ENCODE measurements around the gene SLF1.
"Not testable (repeated sequence)": the region's sequence is repeated elsewhere in the genome, so short reads cannot be mapped to it uniquely, and the experiment has no call there.

Gene SLF1

DNA sequence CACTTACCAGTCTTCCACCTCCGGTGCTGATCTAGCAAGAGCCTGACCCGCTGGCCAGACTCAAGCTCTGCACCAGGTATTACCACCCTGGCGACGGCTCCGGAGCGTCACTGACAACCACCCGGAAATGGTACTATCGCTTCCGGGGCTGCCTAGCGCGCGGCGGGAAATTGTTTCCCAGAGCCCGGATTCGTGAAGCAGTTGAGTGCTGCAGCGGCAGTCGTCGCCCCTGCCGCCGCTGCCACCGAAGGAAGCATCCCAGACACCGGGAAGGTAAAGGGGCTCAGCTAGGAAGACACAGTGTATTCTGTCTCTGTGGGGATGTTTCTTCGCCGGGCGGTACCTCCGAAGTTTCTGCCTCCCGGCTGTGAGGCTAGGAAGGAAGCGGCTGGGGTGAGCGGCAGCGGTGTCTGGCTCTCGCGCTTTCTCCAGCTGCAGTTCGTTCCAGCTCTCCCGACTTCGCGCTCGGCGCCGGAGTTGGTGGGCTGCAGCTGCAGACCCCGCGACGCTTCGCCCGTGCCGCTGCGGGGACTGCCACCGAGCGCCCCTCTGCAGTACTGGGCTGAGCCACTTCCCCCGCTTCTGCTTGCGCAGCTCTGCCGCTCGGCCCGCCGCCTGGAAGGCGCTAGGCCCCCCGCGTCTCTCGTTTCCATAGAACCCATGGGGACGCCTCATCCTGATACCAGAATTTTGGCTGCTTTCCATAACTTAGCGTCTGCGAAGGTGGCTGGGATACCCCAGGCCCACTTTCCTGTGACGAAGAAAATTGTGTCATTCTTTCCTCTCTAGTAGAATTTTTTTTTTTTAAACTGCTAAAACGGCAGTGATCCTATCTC is at the start of gene SLF1, which contains the start of gene KIAA0825:
Gene SLF1 (plus strand): TSS at position 177 of the 836 bp plus-strand sequence. CDS start 10,142 bp downstream, outside the sequence.
Gene KIAA0825 (minus strand): TSS at position 112 of the 836 bp plus-strand sequence. CDS start 81,478 bp downstream, outside the sequence.
- peak; percentile 72 for DNase-seq

DNA sequence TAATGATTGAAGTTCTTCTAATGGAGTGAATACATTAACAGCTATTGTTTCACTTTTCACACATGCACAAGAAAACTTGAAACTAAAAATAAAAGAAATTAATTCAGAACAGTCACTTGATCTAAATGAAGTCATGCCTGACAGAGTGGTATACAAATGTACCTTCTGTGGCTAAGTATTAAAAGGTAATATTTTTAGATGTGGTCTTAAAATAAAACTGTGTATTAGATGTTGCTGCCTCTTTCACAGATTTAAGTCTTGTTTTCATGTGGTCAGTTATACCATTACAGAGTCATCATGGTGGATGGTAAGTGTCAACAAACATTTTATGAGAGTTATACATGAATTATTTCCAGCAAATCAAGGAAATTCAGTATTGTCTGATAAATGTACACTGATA is 47.1 kb upstream of the SLF1 start:
- DNase-seq: no peak

DNA sequence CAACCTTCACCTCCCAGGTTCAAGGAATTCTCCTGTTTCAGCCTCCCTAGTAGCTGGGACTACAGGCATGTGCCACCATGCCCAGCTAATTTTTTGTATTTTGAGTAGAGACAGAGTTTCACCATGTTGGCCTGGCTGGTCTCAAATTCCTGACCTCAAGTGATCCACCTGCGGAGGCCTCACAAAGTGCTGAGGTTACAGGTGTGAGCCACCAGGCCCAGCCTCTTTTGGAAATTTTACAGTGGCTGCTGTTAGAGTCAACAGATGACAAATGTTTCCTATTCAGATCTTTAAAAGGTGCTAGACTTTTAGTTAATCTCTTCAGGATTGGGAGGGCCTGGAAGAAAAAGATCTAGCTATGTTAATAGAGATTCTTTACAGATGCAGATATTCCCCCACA is 45.1 kb upstream of the SLF1 start:
- DNase-seq: not testable (repeated sequence)

DNA sequence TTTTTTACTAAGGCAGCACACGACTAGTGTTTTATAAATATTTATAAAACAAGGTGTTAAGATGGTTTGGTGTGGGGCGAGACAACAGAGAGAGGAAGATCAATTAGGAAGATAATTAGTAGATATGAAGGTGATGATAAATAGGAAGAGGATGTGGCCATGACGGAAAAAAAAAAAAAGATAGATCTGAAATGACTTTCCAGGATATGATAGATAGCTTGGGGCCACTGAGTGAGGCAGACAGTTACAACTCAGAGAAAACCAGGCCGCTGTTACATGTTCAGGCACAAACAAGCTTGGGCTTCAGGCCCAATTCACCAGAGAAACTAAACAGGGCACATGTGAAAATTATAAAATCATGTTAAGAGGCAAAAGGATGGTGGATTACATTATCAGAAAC is 43.3 kb upstream of the SLF1 start:
- DNase-seq: no peak

DNA sequence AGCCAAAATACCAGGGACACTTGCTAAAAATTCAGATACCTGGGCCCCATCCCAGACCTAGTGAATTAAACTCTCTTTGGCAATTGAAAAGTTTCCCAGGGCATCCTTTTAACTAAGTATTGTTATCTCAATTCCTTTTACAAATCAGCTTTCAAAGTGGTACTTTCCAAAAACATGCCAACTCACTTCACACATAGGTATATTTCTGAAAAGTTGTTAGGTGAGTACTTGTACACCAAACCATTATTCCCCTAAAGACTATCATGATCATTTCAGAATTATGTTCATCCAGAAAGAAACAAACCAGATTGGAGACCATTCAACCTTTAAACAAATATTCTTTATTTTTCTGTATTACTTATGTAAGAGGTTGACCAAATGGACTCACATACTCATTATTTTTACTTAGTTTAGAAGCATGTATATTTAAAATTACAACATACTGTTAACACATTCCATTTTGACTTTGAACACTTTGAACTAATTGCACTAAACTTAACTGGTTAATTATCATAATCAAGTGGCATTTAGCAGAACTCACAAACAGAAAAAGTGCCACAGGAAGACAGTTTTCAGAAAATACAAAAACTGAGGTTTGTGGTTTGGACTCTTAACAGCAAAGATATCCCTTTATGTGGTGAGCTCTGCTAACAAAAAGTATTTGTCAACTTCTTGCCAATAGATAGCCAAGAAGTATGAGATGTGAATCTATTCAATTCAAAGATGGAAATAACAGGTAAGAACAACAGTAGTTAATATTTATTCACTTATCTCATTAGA is 40.8 kb upstream of the SLF1 start:
- DNase-seq: no peak

DNA sequence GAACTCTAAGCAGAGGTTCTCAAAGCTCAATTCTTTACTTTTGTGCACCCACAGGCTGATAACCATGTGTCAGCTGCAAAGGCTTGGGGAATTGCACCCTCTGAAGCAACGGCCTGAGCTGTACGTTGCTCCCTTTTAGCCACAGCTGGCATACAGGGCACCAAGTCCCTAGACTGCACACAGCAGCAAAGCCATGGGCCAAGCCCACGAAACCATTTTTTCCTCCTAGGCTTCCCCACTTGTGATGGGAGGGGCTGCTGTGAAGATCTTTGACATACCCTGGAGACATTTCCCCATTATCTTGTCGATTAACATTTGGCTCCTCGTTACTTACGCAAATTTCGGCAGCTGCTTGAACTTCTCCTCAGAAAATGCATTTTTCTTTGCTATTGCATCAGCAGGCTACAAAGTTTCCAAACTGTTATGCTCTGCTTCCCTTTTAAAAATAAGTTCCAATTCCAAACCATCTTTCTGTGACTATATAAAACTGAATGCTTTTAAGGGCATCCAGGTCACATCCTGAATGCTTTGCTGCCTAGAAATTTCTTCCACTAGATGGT is 23.1 kb upstream of the SLF1 start:
- DNase-seq: no peak

DNA sequence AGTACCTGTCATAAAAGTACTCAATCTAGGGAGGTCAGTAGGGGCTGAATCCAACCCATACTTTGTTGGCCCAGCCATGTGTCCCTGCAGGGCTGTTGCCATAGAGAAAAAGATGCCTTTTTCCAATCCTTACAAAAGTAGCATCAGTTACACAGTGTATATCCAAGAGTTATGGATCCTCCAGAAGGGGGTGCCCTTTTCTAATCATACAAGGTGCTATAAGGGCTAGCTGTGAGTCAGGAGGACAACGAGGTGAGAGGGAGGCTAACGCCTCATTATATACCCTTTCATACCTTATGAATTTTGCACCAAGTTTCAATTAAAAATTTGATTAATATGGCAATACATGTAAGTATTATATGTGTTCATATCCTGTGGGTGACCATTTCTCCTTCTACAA is 4.9 kb upstream of the SLF1 start:
- no peak for DNase-seq

DNA sequence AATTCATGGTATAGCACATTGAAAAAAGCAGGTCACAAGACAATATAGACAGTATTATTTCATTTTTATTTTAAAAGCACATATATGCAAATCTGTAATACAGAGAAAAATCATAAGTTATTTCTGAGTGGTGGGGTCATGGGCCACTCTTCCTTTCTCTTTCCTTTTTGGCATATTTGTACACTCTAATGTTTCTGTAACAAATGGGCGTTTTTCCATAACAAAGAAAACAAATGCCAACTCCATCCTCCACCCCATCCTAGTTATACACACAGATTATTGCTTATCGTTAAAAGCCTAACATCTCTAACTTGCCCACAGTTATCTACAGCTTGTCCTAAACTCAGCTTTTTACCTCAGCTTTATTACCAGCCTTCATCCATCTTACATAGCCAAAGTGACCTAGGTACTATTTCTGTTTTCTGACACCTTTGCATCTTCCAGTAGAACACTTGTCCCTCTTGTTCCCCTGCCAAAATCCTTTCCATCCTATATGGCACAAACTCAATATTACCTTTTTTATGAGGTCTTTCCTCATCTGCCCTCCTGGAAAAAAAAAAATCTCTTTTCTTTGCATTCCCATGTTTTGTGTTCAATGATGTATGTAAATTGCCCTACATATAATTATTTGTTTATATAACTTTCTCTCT is 4.2 kb upstream of the SLF1 start:
- no peak for DNase-seq

DNA sequence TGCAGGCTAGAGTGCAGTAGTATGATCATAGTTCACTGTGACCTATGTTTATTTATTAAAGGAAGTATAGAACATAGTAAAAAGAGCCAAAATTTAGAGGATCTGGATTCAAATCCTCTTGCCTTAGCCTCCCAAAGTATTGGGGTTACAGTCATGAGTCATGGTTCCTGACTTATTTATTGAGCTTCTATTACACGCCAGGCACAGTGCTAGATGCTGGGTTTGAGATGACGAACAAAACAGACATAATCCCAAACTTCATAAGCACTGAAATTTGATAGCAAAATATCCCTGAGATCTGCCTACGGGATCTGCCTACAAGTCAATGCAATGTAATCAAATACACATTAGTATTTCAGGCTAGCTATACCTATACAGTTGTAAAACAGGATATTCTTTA is 2.6 kb upstream of the SLF1 start:
- DNase-seq: no peak

DNA sequence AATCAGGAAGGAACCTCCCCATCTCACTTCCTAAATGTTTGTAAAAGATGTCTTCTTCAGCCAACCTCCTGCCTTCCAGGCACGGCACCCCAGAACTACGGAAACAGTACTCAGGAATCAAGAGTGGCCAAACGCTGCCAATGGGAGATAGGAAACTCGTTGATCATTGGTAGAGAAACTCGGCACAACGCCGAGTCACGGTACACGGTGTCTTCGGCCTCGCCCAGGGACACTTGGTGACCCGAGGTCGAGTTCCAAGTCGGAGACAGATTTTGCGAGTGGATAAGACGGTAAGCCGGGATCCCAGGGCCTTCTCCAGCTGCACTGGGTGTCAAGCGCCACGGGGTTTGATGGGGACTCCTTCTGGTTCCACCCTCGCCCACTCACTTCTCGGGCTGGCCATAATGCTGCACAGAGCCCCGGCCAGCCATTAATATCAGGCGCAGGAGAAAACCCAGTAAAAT is 408 bp upstream of the SLF1 start:
- DNase-seq: peak; percentile 23

DNA sequence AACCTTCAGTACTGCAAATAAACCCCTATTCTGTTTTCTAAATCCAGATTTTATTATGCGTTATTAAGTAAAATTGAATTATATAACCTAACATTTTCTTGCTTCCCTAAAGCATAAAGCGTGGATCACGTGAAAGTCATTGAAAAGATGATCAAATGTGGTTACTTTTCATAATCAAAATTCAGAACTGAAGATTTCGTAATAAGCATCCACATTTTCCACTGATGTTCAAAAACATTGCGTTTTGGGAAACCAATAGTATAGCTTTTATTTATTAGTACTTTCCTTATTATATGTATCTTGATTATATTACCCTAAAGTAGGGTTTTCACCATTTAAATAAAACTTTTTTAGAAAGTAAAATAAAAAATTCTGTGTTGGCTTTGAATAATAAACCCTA is 1.8 kb downstream of the SLF1 start:
- DNase-seq: no peak

DNA sequence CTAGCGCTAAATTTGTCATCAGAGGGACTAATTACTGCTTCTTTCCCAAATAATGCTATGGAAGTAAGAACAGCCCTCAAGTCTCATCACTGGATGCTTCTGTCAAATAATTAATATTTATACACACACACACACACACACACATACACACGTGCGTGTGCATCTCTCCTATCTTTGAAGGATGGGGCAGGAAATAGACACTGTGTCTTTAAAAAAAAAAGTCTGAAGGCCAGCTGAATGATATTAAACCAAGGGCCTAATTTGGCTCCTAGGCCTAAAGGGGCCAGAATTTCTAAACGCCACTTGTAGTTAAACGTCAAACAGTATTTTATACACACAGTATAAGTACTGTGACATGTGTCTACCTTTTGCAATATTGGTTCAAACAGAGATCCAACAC is 3.3 kb downstream of the SLF1 start:
- DNase-seq: no peak

DNA sequence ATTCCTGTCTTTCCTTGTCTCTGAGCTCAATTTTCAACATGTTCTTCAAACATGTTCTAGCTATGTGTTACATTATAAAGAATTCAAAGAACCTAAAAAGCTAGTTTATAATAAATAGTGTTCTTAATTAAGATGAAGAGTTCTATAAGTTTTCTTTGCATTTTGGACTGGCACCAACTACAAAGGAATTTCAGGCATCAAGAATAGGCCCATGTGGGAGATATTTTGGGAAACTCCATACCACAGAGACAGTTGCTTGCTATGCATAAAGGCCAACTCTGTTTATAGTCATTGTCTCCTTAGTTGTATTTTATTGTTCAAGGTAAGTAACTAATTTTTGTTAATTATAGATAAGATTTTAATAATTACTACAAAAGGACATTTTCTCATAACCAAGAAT is 4.5 kb downstream of the SLF1 start:
- no peak for DNase-seq

DNA sequence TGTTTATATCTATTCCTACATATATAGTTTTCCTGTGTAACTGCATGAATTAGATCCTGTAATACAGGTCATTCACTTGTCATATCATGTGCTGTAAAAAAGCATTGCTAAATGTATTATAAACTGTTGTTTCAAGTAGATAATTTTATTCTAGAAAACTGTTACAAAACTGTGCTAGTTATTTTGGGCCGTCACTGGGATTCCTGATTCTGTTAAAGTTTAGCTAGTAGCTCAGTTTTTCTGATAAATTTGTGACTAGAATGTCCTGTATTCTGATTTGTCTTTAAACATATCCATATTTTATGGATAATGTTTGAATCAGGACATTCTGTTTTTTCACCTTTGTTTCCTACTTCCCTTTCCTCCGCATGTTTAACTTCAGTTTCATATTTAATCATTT is 5.4 kb downstream of the SLF1 start:
- DNase-seq: no peak

DNA sequence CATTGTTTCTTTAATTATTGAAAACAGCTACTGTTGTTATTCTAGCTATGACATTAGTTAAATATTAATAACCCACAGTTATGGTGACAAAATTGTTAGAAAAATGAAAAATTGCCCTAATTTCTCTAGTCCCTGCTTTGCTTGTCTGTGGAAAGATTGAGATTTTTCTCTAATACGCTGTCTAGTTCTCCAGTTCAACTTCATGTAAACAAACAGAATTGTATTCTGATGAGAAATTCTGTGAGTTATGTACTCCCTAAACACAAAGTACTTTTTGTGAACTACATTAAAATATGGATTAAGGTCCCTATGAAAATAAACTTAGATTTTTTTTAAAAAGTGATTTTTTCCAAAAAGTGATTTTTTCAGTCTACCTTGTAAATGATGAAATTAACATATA is 8.7 kb downstream of the SLF1 start:
- no peak for DNase-seq

DNA sequence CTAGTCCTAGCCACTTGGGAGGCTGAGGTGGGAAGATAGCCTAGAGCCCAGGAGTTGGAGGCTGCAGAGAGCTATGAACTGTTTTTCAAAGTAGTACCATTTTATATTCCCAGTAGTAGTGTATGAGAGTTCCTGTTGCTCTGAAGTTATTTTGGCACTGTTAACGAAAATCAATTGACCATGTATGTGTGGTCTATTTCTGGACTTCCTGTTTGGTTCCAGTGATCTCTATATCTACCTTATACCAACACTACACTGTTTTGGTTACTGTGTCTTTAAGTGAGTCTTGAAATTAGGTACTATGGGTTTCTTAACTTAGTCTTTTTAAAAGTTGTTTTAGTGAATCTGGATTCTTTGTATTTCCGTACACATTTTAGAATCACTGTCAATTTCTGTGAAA is 13.6 kb downstream of the SLF1 start:
- no peak for DNase-seq

DNA sequence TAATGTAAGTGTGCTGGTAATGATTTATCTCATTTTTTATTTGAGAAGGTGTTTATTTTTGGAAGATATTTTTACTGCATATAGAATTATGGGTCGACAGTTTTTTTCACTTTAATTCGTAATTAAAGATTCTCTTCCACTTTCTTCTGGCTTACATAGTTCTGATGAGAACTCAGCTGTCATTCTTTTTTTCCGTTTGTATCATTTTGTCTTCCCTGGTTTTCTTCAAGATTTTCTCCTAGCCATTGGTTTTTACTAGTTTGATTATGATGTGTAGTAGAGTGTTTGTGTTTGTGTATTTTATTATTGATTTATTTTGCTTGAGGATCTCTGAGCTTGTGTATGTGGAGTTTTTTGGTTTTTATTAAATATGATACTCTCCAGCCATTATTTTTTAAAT is 21.7 kb downstream of the SLF1 start:
- DNase-seq: no peak

DNA sequence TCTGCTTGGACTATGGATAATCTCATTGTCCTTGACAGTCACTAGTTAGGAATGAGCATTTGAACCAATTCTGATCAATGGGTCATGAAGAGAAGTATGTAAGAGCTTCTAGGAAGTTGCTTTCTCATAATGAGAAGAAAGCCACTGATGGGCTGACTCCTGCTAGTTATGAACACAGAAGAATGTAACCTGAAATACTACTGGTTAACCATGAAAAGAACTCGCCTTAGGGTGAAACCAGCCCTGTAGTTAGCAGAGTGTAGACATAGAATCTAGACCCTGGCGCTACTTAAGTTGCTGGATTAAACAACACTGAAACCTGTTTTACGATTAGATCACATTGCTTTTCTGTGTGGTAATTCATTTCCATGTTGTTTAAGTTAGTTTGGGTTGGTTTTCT is 26.6 kb downstream of the SLF1 start:
- DNase-seq: no peak

DNA sequence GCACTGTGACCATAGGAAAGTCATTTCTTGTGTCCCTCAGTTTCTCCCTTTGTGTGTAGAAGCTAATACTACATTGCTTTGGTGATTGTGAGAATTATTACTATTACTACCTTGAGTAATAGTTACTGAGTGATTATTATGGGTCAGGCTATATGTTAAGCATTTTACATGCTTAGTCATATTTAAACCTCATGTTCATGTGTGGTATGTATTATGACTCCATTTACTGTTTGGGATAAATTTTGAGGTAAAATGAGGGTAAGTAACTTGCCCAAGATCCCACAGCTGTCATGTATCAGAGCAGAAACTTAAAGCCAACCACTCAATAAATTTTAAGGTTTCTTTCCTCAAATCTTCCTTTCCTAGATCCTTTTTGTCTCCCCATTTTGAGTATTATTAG is 28.3 kb downstream of the SLF1 start:
- no peak for DNase-seq

DNA sequence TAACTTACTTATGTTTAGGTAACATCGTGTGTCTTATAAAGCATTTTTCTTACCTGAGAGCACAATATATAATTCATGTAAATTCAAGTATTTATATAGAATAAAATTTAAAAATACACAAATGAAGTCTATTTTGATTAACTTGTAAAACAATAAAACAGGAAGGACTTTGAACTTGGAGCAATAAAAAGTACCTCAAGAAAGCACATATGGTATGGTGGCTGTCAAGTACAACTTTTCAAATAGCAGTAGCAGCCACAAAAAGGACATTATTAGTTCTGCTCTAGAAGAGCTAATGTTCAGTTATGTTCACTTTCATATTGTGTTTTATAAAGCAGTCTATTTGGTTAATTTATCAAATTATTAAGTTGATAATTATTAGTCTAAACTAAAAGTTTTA is 31.4 kb downstream of the SLF1 start:
- DNase-seq: no peak

DNA sequence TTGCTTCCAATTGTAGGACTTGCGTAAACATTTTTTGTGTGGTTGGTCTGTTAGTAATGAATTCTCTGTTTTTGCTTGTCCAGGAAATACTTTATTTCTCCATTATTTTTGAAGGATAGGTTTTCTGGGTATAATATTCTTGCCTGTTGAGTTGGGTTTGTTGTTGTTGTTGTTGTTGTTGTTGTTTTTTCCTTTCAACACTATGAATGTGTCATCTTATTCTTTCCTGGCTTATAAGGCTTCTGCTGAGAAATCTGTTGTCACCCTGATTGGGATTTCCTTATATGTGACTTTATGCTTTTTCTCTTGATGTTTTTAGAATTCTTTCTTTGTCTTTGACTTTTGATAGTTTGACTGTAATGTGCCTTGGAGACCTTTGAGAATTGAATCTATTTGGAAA is 39.8 kb downstream of the SLF1 start:
- no peak for DNase-seq

DNA sequence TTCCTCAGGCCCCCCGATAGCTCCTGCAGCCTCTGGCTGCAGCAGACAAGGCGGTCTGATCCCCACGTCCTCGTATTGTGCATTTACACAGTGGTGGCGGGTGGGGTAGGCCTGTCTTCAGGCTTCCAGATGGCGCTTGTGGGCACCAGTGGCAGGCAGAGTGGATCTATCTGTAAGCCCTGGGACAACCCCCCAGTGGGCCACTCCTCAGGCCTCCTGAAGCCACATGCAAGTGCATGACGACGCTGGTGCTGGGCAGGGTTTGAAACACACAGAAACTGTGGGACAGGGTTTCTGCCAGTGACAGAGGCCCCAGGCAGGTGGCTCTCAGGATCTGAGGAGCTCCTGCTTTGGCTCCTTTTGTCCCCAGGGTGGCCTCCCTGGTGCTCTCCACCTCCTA is 42.0 kb downstream of the SLF1 start:
- no peak for DNase-seq

DNA sequence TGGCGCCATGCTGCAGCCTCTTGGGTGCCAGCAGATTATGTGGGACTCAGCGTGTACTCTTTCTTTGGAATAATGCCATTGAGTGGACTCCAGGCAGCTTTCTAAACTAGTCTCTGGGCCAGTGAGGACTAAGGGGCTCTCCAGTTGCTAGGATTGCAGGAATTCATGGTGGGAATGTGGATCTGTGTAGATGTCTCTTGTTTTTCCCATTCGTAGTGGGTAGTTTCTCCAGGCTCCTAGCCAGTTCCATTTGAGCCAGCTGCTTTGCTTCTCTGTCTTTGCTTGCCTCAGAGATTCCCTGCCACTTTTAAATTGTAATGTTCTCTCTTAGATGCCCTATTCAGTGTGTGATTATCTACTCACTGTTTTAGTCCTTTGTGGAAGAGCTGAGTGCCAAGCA is 42.6 kb downstream of the SLF1 start:
- no peak for DNase-seq
